Stimulated activated CD8-positive, alpha-beta memory T cell treated with anti-CD3 and anti-CD28 coated beads, Interleukin-7, amount 100 ng/mL, for 4 hours (primary cell): ENCODE results near the gene BMPR1A.

Source experiments
- DNase-seq, 2 donors: peaks; one replicate each; pipeline ENCODE4 v3.0.0-alpha.2; 2020; ENCODE audit warnings: low read depth in 2 of 2

The BMPR1A gene

GRCh38 chr10:86802473-86803108 is 46.2 kb downstream of the BMPR1A start:
- DNase-seq, result no peak

GRCh38 chr10:86803156-86803555 is 46.7 kb downstream of the BMPR1A start:
- DNase-seq, result no peak

DNA sequence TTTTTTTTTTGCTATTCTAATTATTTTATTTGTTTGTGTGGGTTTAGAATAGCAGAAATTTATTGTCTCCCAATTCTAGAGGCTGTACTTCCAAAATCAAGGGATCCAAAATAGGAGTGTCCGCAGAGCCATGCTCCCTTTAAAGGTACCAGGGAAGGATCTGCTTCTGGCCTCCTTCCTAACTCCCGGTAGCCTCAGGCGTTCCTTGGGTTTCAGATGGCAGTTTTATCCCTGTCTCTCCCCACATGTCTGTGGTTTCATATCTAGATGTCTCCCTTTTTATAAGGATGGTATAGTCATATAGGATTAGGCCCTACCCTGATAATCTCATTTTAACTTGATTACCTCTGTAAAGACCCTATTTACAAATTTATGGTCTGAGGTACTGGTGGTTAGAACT is 48.4 kb downstream of the BMPR1A start:
- DNase-seq, result no peak

GRCh38 chr10:86813101-86813500 is 56.7 kb downstream of the BMPR1A start:
- no peak for DNase-seq

GRCh38 chr10:86813982-86814381 is 57.6 kb downstream of the BMPR1A start:
- DNase-seq, result no peak

DNA sequence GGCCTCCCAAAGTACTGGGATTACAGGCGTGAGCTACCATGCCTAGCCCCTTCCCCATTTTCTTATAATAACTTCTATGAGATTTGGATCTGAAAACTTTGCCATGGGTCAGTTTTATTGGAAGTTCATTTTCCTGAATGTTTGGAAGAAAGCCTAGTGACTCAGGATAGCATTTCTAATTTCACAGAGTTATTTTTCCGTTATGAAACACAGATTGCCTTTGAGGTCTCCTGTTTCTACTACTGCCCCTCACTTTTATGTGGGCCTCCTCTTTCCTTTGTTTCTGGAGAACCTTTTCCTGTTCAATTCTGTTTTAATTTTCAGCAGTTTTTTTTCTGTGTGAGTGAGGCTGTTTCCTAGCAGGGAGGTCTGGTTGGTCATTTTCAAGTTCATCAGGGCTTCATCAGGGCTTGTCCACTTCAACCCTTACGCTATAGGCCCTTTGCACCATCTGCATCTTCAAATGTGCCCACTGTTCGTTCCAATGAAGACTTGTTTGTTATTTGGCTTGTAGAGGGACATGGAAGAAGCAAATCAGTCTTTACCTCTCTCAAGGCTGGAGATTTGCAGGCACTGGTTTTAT is 58.7 kb downstream of the BMPR1A start:
- DNase-seq, result no peak

DNA sequence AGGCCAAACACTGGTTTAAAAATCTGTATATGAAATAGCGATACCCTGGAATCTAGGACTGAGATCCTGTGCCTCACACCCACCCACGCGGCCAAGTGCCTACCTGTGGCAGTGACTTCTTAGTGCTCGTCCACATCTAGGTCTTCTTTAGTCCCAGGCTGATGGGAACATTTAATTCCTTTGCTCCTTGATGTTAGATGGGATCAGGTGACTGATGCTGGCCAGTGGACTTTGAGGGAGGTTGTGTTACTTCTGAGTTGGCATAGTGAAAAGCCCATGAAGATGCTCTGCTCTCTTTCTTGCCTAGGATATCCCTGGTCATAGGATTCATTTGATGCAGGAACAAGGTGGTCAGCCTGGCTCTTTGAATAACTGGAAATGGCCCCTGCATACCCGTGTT is 59.2 kb downstream of the BMPR1A start:
- no peak for DNase-seq

DNA sequence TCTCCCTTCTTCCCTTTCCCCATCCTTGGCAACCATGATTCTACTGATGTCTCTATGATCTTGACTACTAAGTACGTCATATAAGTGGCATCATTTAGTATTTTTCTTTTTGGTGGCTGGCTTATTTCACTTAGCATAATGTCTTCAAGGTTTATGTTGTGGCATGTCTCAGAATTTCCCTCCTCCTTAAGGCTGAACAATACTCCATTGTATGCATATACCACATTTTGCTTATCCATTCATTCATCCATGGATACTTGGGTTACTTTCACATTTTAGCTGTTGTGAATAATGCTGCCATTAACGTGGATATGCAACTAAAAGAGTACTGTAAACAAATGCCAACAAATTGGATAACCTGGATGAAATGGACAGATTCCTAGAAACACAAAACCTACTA is 60.8 kb downstream of the BMPR1A start:
- no peak for DNase-seq

DNA sequence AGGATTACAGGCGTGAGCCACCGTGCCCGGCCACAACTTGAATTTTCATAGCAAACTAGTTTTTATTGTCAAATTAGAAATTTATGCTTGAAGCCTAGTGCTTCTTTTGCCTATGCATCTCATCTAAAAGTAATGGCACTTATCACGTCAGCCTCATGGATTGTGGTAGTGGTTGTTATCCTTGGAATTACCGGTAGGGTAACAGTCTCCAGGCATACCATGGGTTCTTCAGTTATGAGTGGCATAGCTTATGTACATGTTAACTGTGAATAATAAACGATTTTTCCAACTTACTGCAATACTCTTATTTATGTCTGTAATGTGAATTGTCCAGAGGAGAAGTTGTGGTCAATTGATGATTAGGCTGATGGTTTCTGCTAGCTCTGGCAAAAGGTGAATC is 63.1 kb downstream of the BMPR1A start:
- no peak for DNase-seq

- no peak for DNase-seq
Observed at GRCh38 chr10:86820509-86820908, 64.1 kb downstream of the BMPR1A start.

GRCh38 chr10:86821388-86821999 is 65.1 kb downstream of the BMPR1A start:
- no peak for DNase-seq

DNA sequence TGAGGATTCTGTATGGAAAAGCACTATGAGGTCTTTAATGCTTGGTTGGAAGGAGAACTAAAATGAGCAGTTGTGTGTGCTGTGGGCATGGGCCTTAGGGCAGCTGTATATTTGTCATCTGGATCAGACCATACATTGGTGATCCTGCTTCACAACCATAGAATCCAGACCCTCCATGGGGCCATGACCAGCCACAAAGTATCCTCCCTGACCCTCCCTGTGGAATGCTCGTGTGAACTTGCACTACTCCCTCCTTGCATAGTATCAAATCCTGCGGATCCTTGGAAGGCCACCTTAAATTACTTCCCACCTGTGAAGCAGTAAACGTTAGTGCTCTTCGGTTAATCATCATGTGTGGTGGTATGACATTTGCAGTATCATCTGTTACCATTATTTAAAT is 67.1 kb downstream of the BMPR1A start:
- DNase-seq, result no peak

DNA sequence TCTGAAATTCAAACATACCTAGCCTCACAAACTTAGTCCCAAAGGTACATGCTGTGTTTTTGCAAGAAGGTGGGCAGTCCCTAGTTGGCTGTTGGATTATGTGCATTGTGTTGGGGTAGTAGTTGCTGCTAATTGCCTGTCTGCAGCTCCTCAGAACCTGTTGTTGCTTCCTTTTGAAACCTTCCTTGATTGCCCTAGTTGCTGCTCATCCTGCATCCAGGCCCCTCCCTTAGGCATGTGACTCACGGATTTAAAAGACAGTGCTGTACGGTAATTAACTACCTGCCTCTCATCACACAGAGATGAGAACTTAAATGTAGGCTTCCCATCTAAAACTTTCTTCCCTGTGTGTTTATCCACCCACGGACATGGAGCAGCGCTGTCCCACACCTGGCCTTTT is 67.7 kb downstream of the BMPR1A start:
- no peak for DNase-seq

DNA sequence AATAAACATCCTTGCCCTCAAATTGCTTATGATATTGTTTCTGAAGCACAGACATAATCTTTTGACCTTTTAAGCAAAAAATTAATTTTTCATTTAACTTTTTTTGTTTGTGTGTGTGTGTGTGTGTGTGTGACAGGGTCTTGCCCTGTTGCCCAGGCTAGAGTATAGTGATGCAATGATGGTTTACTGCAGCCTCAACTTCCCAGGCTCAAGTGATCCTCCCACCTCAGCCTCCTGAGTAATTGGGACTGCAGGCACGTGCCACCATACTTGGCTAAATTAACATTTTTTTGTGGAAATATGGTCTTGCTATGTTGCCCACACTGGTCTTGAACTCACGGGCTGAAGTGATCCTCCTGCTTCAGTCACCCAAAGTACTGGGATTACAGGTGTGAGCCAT is 68.9 kb downstream of the BMPR1A start:
- DNase-seq, result no peak

DNA sequence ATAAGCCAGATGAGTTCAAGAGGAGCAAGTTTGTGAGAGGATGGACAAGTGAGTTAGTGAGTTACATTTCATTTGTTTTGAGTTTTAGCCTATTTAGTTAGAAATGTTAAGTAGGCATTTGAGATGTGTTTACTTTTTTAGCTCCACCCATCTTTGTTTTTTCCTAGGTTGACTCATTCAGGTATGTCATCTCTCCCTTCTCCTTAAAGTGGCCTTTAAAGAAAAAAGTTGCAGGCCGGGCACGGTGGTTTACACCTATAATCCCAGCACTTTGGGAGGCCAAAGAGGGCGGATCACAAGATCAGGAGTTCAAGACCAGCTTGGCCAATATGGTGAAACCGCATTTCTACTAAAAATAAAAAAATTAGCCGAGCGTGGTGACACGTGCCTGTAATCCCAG is 71.2 kb downstream of the BMPR1A start:
- no peak for DNase-seq

- DNase-seq, result no peak
Observed at GRCh38 chr10:86828145-86828544, 71.7 kb downstream of the BMPR1A start.

- no peak for DNase-seq
Observed at GRCh38 chr10:86829472-86829871, 73.1 kb downstream of the BMPR1A start.

DNA sequence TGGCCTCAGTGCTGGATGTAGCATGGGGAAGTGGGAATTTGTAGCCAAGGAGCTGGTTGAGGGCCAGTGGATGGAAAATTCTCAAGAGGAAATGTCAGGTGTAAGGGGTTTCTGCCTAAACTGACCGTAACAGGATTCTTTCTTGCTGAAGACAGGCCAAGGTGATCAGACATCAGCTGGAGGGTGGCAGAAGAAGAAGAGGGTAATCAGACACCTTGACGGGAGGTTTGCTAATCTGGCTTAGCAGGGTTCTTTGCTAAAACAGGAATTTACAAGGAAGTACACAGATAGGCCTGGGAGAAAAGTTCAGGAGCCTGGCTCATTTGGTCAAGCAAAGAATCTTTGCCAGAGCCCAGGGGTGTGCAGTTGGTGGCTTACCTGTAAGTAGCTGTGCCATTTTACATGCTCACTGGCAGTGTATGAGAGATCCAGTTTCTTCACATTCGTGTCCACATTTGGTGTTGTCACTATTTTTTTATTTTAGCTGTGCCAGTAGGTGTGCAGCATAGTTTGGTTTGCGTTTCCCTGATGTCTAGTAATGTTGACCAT is 73.7 kb downstream of the BMPR1A start:
- no peak for DNase-seq

- DNase-seq, result no peak
Observed at GRCh38 chr10:86833969-86834368, 77.5 kb downstream of the BMPR1A start.

DNA sequence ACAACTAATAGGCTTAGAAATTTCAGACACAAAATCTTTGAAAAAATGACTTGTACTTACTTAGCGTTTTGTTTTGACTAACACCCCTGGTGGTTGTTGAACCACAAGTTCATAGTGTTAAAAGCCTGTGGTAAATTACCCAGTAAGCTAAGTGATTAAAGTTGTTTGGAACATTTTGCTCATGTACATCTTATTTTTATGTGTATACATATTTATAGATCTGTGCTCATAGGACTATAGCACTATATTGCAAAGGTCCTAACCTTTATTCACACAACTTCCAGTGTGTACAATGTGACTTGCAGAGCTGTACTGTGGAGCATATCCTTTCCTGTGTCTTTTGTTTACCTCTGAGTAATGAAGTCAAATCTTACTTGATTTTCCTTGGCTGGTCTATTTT is 79.6 kb downstream of the BMPR1A start:
- no peak for DNase-seq

DNA sequence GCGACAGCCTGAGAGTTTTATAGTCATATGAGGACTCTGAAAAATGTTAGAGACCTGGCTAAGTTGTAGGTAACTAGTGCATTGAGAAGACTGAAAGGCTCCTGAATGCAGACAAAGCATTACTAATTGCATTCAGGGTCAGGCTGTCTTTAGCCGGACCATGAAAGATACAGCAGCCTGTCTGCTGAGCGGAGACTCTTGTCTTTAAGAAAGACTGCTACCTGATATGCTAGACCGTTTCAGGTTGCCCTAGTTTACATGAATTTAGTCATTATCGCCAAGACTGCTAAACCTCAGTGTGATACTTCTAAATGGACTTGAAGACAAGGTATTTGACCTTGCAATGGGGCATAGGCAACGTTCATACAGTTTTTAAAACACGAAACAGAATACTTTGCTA is 81.2 kb downstream of the BMPR1A start:
- no peak for DNase-seq

- no peak for DNase-seq
Observed at GRCh38 chr10:86840498-86840897, 84.1 kb downstream of the BMPR1A start.

GRCh38 chr10:86846088-86846487 is 89.7 kb downstream of the BMPR1A start:
- DNase-seq, result no peak
